ENCODE measurements around the gene PLCXD1. TPM values are rescaled to one million over a fixed set of nuclear protein-coding genes. Genes with fewer than 3 reads are reported as not detected.

Gene PLCXD1
- total RNA-seq, 4 donors from 2014 or later, result 1.1 to 8.8 (median 6.0) TPM

- Histone ChIP-seq H3K27me3 (no peaks in the 10 kb centered on the region), H3K9me3 (no peaks in the 10 kb centered on the region), H3K36me3 (peaks cover 0 to 64% of the 10 kb centered on the region in 2 donors), H3K4me1 (peaks cover 0 to 25% (median 5%) of the 10 kb centered on the region in 3 donors), H3K27ac (no peak overlapping the region), H3K4me3 (no peak overlapping the region)
- WGBS, 2 donors (ENCODE audit: low coverage in 1 of 2), result 86% methylated on average over 2 of the region's 51 CpGs; no CpG with 5 or more reads in 1 of the 2 donors
- TF ChIP-seq POLR2AphosphoS5 (IDR thresholded peaks at IDR 0.05) (no peak), EP300 (IDR thresholded peaks at IDR 0.05) (no peak), CTCF (IDR thresholded peaks at IDR 0.05) (no peak), POLR2A (IDR thresholded peaks at IDR 0.05) (no peak)
- no peak for ATAC-seq
Measured at GRCh38 chrX:314781-315595, 33.8 kb downstream of the PLCXD1 start.

- 82 to 95% methylated on average over 4 to 14 of the region's 50 CpGs for WGBS, 2 donors (ENCODE audit: low coverage in 1 of 2)
- ATAC-seq, result no peak
- Histone ChIP-seq H3K4me3 (no peak overlapping the region), H3K4me1 (peaks cover 0 to 36% (median 9%) of the 10 kb centered on the region in 3 donors), H3K27ac (peak overlapping the region in 3 of 4 donors; percentile 96 to 98 (median 96)), H3K36me3 (peaks cover 0 to 49% of the 10 kb centered on the region in 2 donors), H3K9me3 (no peaks in the 10 kb centered on the region), H3K27me3 (no peaks in the 10 kb centered on the region)
- no peak for TF ChIP-seq POLR2AphosphoS5 (IDR thresholded peaks at IDR 0.05)
- no peak for TF ChIP-seq CTCF (IDR thresholded peaks at IDR 0.05)
Measured at GRCh38 chrX:316351-317325, 35.5 kb downstream of the PLCXD1 start.

GRCh38 chrX:317424-318067, 36.4 kb downstream of the PLCXD1 start:
- no peak for ATAC-seq
- TF ChIP-seq CTCF (IDR thresholded peaks at IDR 0.05) (no peak), EP300 (IDR thresholded peaks at IDR 0.05) (no peak), POLR2A (IDR thresholded peaks at IDR 0.05) (no peak), POLR2AphosphoS5 (IDR thresholded peaks at IDR 0.05) (no peak)
- 74% methylated on average over 7 of the region's 28 CpGs; no CpG with 5 or more reads in 1 of the 2 donors for WGBS, 2 donors (ENCODE audit: low coverage in 1 of 2)

GRCh38 chrX:318068-318738, 37.0 kb downstream of the PLCXD1 start:
- TF ChIP-seq EP300 (IDR thresholded peaks at IDR 0.05) (no peak), POLR2AphosphoS5 (IDR thresholded peaks at IDR 0.05) (peak; percentile 11), CTCF (IDR thresholded peaks at IDR 0.05) (peak in 2 of 4 experiments; percentile 5 to 7), POLR2A (IDR thresholded peaks at IDR 0.05) (peak; percentile 75 to 87)
- H3K27ac ChIP-seq, result peak overlapping the region; percentile 39 to 98 (median 96)
- peak; percentile 84 for ATAC-seq
- H3K27me3 ChIP-seq, result no peaks in the 10 kb centered on the region
- peaks cover 0 to 42% (median 9%) of the 10 kb centered on the region in 3 donors for H3K4me1 ChIP-seq
- H3K4me3 ChIP-seq, result peak overlapping the region; percentile 34 to 83
- peaks cover 0 to 33% of the 10 kb centered on the region in 2 donors for H3K36me3 ChIP-seq
- H3K9me3 ChIP-seq, result no peaks in the 10 kb centered on the region
- WGBS, 2 donors (ENCODE audit: low coverage in 1 of 2), result 4% methylated on average over 5 to 16 of the region's 61 CpGs

More at GRCh38 chrX:317424-318067, 36.4 kb downstream of the PLCXD1 start:
- H3K4me3 ChIP-seq, result peak overlapping the region; percentile 34 to 83
- H3K27ac ChIP-seq, result peak overlapping the region; percentile 30 to 98 (median 96)
- peaks cover 0 to 40% of the 10 kb centered on the region in 2 donors for H3K36me3 ChIP-seq
- H3K9me3 ChIP-seq, result no peaks in the 10 kb centered on the region
- H3K4me1 ChIP-seq, result peaks cover 0 to 36% (median 9%) of the 10 kb centered on the region in 3 donors
- no peaks in the 10 kb centered on the region for H3K27me3 ChIP-seq
